22Rv1 (cell line): ENCODE data around the gene DHX34.

ENCODE experiments used
- ZFX ChIP-seq: fragments of 450-650 bp; IDR thresholded peaks from 2 replicates; pipeline ENCODE4 v1.6.1; 2017; ENCODE audit warnings: antibody characterized with exemption, borderline replicate concordance
- TF ChIP-seq, protein P1 (sequence below): fragments of 450-650 bp; IDR thresholded peaks from 2 replicates; pipeline ENCODE4 v1.5.1; 2017; ENCODE audit warnings: mild to moderate bottlenecking

GRCh38 chr19:47312366-47313006, 36.6 kb upstream of the DHX34 start:
- TF ChIP-seq, protein P1, sequence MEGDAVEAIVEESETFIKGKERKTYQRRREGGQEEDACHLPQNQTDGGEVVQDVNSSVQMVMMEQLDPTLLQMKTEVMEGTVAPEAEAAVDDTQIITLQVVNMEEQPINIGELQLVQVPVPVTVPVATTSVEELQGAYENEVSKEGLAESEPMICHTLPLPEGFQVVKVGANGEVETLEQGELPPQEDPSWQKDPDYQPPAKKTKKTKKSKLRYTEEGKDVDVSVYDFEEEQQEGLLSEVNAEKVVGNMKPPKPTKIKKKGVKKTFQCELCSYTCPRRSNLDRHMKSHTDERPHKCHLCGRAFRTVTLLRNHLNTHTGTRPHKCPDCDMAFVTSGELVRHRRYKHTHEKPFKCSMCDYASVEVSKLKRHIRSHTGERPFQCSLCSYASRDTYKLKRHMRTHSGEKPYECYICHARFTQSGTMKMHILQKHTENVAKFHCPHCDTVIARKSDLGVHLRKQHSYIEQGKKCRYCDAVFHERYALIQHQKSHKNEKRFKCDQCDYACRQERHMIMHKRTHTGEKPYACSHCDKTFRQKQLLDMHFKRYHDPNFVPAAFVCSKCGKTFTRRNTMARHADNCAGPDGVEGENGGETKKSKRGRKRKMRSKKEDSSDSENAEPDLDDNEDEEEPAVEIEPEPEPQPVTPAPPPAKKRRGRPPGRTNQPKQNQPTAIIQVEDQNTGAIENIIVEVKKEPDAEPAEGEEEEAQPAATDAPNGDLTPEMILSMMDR, result no peak
- no peak for TF ChIP-seq ZFX
